Measurements from ENCODE around the gene KIAA0513. TPM values are rescaled to one million over a fixed set of nuclear protein-coding genes. Genes with fewer than 3 reads are reported as not detected.

The KIAA0513 gene
- total and polyA plus RNA-seq, 9 donors: 1.6 to 4.2 (median 2.6) TPM

DNA sequence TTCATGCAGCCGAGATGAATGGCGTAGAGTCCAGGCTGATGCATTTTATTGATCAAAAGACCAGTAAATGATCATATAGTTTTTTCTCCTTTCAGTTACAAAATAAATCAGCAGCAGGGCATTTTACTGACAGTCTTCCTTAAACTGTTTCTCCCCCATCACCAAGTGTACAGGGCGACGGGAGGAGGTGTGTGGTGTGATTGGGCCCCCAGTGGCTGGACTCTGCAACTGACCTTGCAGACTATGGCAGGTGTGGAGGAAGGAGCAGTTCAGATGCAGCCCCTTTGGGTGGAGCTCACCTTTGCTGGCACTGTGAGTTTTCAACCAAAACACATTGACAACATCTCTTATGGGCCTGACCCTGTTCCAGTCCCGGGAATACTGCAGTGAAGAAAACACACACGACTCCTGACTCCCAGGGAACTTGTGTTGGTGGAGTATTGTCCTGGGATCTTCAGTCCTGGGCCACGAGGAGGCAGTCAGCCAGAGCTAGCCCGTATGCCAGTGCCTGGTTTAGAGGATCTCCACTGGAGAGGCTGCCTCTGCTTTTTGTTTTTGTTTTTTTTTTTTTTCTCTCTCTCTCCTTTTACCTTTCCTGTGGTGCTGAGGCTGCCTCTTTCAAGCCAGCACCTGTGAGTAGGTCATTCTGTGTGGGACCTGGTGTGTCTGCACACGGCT is 29.8 kb downstream of the KIAA0513 start:
- H3K36me3 ChIP-seq (ENCODE audit: control insufficient read depth, insufficient read depth, low read length): no peaks in the 10 kb centered on the region
- no peaks in the 10 kb centered on the region for H3K9me3 ChIP-seq (replicated peaks; ENCODE audit: control insufficient read depth, low read depth, low read length)
- H3K4me3 ChIP-seq (ENCODE audit: low read length): no peak overlapping the region
- H3K27me3 ChIP-seq (ENCODE audit: control insufficient read depth, insufficient read depth, low read length): peaks cover 3% of the 10 kb centered on the region
- no peak for DNase-seq
- 60% methylated on average over 3 of the region's 9 CpGs for WGBS (ENCODE audit: insufficient coverage)
- peaks cover 18% of the 10 kb centered on the region for H3K4me1 ChIP-seq (ENCODE audit: control insufficient read depth, insufficient read depth, low read length)
- no peak overlapping the region for H3K27ac ChIP-seq (ENCODE audit: low read length)

- DNase-seq: no peak
- H3K36me3 ChIP-seq (ENCODE audit: control insufficient read depth, insufficient read depth, low read length): no peaks in the 10 kb centered on the region
- H3K4me1 ChIP-seq (ENCODE audit: control insufficient read depth, insufficient read depth, low read length): peaks cover 18% of the 10 kb centered on the region
- H3K27me3 ChIP-seq (ENCODE audit: control insufficient read depth, insufficient read depth, low read length): peaks cover 3% of the 10 kb centered on the region
- no peak overlapping the region for H3K27ac ChIP-seq (ENCODE audit: low read length)
- no peaks in the 10 kb centered on the region for H3K9me3 ChIP-seq (replicated peaks; ENCODE audit: control insufficient read depth, low read depth, low read length)
- no peak overlapping the region for H3K4me3 ChIP-seq (ENCODE audit: low read length)
- WGBS (ENCODE audit: insufficient coverage): 80% methylated on average over 7 of the region's 7 CpGs
These were observed 30.4 kb downstream of the KIAA0513 start for GRCh38 chr16:85057948-85058347.

DNA sequence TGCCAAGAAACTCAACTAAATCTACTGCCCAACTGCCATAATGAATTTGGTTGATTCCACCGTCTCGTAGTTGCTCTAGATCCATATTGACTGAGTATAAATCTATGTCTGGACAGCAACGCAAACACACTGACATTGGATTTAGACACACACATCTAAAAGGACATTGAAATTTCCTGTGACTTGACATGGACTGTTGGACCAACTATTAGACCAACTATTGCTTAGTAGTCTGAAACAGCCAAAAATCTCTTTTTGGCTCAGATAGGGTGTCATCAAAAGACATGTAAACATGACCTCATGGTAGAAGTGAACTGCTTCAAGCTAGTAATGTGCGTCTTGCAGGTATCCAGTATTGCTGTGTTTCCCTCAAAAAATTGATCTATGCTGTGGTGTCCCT is 31.3 kb downstream of the KIAA0513 start:
- Histone ChIP-seq H3K4me3 (ENCODE audit: low read length) (no peak overlapping the region), H3K4me1 (ENCODE audit: control insufficient read depth, insufficient read depth, low read length) (peaks cover 18% of the 10 kb centered on the region), H3K27me3 (ENCODE audit: control insufficient read depth, insufficient read depth, low read length) (peaks cover 3% of the 10 kb centered on the region), H3K27ac (ENCODE audit: low read length) (no peak overlapping the region), H3K36me3 (ENCODE audit: control insufficient read depth, insufficient read depth, low read length) (no peaks in the 10 kb centered on the region), H3K9me3 (replicated peaks; ENCODE audit: control insufficient read depth, low read depth, low read length) (no peaks in the 10 kb centered on the region)
- DNase-seq: no peak
- 100% methylated on average over 1 of the region's 4 CpGs for WGBS (ENCODE audit: insufficient coverage)

- WGBS (ENCODE audit: insufficient coverage): 62% methylated on average over 5 of the region's 8 CpGs
These were observed 34.0 kb downstream of the KIAA0513 start for GRCh38 chr16:85061566-85061965.

DNA sequence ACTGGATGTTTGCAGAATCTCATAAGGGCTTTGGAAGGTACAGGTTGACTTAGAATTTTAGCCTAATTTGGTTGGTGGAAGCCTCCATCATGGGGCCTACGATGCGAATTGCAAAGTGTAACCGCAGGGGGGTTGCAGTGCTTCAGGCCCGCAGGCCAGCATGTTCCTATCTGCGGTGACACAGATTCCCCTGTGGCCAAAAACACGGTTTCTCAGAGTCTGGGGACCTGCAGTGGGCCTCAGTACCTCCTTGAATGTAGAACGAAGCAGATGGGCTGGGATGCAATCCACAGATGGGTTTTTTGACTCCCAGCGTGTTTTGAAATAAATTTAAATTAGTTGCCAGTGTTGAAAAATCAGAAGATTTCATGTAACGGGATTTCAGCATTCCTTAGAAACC is 34.7 kb downstream of the KIAA0513 start:
- WGBS (ENCODE audit: insufficient coverage): 73% methylated on average over 9 of the region's 9 CpGs
- H3K4me1 ChIP-seq (ENCODE audit: control insufficient read depth, insufficient read depth, low read length): no peaks in the 10 kb centered on the region

More at GRCh38 chr16:85061566-85061965, 34.0 kb downstream of the KIAA0513 start:
- H3K27me3 ChIP-seq (ENCODE audit: control insufficient read depth, insufficient read depth, low read length): peaks cover 3% of the 10 kb centered on the region
- no peak overlapping the region for H3K27ac ChIP-seq (ENCODE audit: low read length)
- no peaks in the 10 kb centered on the region for H3K9me3 ChIP-seq (replicated peaks; ENCODE audit: control insufficient read depth, low read depth, low read length)
- H3K36me3 ChIP-seq (ENCODE audit: control insufficient read depth, insufficient read depth, low read length): no peaks in the 10 kb centered on the region
- no peak overlapping the region for H3K4me3 ChIP-seq (ENCODE audit: low read length)
- DNase-seq: peak; percentile 68
- no peaks in the 10 kb centered on the region for H3K4me1 ChIP-seq (ENCODE audit: control insufficient read depth, insufficient read depth, low read length)

GRCh38 chr16:85062845-85063244 is 35.2 kb downstream of the KIAA0513 start:
- H3K4me1 ChIP-seq (ENCODE audit: control insufficient read depth, insufficient read depth, low read length): no peaks in the 10 kb centered on the region
- no peak for DNase-seq
- H3K36me3 ChIP-seq (ENCODE audit: control insufficient read depth, insufficient read depth, low read length): no peaks in the 10 kb centered on the region
- no peaks in the 10 kb centered on the region for H3K9me3 ChIP-seq (replicated peaks; ENCODE audit: control insufficient read depth, low read depth, low read length)
- H3K4me3 ChIP-seq (ENCODE audit: low read length): no peak overlapping the region
- H3K27me3 ChIP-seq (ENCODE audit: control insufficient read depth, insufficient read depth, low read length): no peaks in the 10 kb centered on the region
- H3K27ac ChIP-seq (ENCODE audit: low read length): no peak overlapping the region
- WGBS (ENCODE audit: insufficient coverage): 78% methylated on average over 7 of the region's 11 CpGs

More for the DNA sequence above, 34.7 kb downstream of the KIAA0513 start:
- Histone ChIP-seq H3K36me3 (ENCODE audit: control insufficient read depth, insufficient read depth, low read length) (no peaks in the 10 kb centered on the region), H3K27me3 (ENCODE audit: control insufficient read depth, insufficient read depth, low read length) (peaks cover 3% of the 10 kb centered on the region), H3K27ac (ENCODE audit: low read length) (no peak overlapping the region), H3K4me3 (ENCODE audit: low read length) (no peak overlapping the region), H3K9me3 (replicated peaks; ENCODE audit: control insufficient read depth, low read depth, low read length) (no peaks in the 10 kb centered on the region)
- no peak for DNase-seq

DNA sequence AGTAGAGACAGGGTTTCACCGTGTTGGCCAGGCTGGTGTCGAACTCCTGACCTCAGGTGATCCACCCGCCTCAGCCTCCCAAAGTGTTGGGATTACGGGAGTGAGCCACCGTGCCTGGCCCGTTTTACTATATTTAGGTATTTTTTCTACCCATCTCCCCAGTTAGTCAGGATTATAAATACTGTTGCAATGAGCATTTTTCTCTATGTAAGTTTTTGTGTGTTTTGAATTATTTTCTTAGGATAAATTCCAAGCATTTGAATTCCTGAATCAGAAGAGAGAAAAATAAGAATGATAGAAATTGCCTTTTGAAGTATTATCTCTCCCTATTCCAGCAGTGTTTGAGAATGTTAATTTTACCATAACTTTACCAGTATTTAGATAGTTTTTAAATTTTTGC is 36.6 kb downstream of the KIAA0513 start:
- Histone ChIP-seq H3K27me3 (ENCODE audit: control insufficient read depth, insufficient read depth, low read length) (no peaks in the 10 kb centered on the region), H3K4me1 (ENCODE audit: control insufficient read depth, insufficient read depth, low read length) (no peaks in the 10 kb centered on the region), H3K36me3 (ENCODE audit: control insufficient read depth, insufficient read depth, low read length) (no peaks in the 10 kb centered on the region), H3K9me3 (replicated peaks; ENCODE audit: control insufficient read depth, low read depth, low read length) (no peaks in the 10 kb centered on the region), H3K27ac (ENCODE audit: low read length) (no peak overlapping the region), H3K4me3 (ENCODE audit: low read length) (no peak overlapping the region)
- DNase-seq: no peak
- 92% methylated on average over 3 of the region's 6 CpGs for WGBS (ENCODE audit: insufficient coverage)

DNA sequence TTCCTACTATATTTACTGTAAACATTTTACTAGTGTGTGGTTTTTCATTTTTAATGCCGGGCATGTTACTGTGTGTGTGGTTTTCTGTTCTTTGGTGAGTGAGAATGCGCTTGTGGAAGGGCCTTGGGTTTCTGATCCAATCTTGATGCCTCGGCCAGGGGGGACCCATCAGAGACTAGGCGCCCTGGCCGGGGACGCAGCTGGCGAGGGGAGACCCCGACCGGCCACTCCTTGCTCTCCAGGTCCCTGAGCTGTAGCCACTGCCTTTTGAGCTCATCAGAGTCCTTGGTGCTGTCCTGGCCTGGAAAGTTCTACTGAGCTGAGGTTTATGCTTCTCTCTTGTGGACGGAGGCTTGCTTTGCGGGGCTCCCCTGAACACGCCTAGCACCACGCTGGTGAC is 37.5 kb downstream of the KIAA0513 start:
- no peaks in the 10 kb centered on the region for H3K36me3 ChIP-seq (ENCODE audit: control insufficient read depth, insufficient read depth, low read length)

GRCh38 chr16:85066346-85066885 is 38.8 kb downstream of the KIAA0513 start:
- 83% methylated on average over 8 of the region's 12 CpGs for WGBS (ENCODE audit: insufficient coverage)
- no peak for DNase-seq
- no peak overlapping the region for H3K4me3 ChIP-seq (ENCODE audit: low read length)
- H3K27ac ChIP-seq (ENCODE audit: low read length): no peak overlapping the region
- H3K9me3 ChIP-seq (replicated peaks; ENCODE audit: control insufficient read depth, low read depth, low read length): no peaks in the 10 kb centered on the region
- no peaks in the 10 kb centered on the region for H3K36me3 ChIP-seq (ENCODE audit: control insufficient read depth, insufficient read depth, low read length)
- no peaks in the 10 kb centered on the region for H3K4me1 ChIP-seq (ENCODE audit: control insufficient read depth, insufficient read depth, low read length)
- no peaks in the 10 kb centered on the region for H3K27me3 ChIP-seq (ENCODE audit: control insufficient read depth, insufficient read depth, low read length)

More for the DNA sequence above, 37.5 kb downstream of the KIAA0513 start:
- no peaks in the 10 kb centered on the region for H3K4me1 ChIP-seq (ENCODE audit: control insufficient read depth, insufficient read depth, low read length)
- no peak for DNase-seq
- no peak overlapping the region for H3K27ac ChIP-seq (ENCODE audit: low read length)
- H3K9me3 ChIP-seq (replicated peaks; ENCODE audit: control insufficient read depth, low read depth, low read length): no peaks in the 10 kb centered on the region
- no peak overlapping the region for H3K4me3 ChIP-seq (ENCODE audit: low read length)
- H3K27me3 ChIP-seq (ENCODE audit: control insufficient read depth, insufficient read depth, low read length): no peaks in the 10 kb centered on the region
- 97% methylated on average over 6 of the region's 13 CpGs for WGBS (ENCODE audit: insufficient coverage)

DNA sequence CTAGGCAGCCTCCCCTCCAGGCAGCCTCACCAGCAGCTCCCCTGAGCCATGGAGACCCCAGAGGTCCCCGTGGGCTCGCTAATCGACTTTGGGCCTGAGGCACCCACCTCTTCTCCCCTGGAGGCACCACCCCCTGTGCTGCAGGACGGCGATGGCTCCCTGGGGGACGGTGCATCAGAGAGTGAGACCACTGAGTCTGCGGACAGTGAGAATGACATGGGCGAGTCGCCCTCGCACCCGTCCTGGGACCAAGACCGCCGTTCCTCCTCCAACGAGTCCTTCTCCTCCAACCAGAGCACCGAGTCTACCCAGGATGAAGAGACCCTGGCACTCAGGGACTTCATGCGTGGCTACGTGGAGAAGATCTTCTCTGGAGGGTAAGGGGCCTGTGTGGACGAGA is 39.4 kb downstream of the KIAA0513 start:
- H3K27ac ChIP-seq (ENCODE audit: low read length): no peak overlapping the region
- no peaks in the 10 kb centered on the region for H3K4me1 ChIP-seq (ENCODE audit: control insufficient read depth, insufficient read depth, low read length)
- H3K4me3 ChIP-seq (ENCODE audit: low read length): no peak overlapping the region
- no peaks in the 10 kb centered on the region for H3K27me3 ChIP-seq (ENCODE audit: control insufficient read depth, insufficient read depth, low read length)
- WGBS (ENCODE audit: insufficient coverage): 94% methylated on average over 15 of the region's 18 CpGs
- no peaks in the 10 kb centered on the region for H3K9me3 ChIP-seq (replicated peaks; ENCODE audit: control insufficient read depth, low read depth, low read length)
- no peak for DNase-seq
- H3K36me3 ChIP-seq (ENCODE audit: control insufficient read depth, insufficient read depth, low read length): no peaks in the 10 kb centered on the region

All from muscle of leg (tissue), 11 donors.